D341Med (cell line): ENCODE data around the gene KLF15.

Experiments
- DNase-seq: peaks from one replicate; pipeline ENCODE4 v3.0.0; 2012; ENCODE audit warnings: low spot score

Gene KLF15

DNA sequence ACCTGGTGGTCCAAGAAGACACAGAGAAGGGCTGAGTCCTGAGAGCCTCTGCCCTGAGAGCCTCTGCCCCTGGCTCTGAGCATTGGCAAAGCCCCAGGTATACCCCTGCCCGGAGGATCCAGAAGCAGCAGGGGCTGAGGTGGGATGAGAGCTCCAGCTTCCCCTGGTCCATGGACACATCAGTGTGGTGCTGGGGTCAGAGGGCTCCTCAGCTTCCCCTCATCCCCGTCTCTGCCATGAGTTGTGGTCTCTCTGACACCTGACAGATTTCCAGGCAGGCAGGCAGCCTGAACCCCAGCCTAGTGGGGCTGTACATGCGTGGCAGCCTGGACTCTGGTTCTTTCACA lies 3.5 kb upstream of the KLF15 start:
- DNase-seq, result no peak

DNA sequence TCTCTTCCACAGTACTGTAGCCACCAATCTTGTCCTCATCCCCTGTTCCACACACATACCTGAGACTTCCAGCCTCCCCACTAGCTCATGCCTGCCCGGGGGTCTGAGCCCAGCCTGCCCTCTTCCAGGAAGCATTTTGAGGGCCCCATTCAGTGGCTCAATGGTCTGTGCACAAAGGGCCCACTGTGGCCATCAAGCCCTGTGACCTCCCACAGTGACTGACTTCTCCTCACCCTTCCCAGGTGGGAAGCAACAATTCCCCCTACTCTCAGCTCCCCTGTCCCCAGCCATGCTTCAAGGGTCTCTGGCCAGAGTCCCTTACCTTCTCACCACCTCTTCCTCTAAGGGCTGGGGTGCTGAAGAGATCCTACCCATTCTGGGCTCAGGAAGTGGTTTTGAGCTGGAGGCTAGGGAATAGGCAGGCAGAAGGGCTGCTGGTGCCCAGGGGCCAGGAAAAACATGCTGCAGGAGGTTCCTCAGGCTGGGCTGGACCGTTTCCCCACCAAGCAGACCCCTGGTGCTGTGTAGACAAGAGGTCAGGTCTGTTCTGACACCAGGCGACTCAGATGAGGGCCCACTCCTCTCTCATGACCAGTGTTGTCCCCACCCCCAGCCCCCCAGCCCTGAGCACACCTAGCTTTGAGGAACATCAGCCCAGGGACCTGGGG lies 3.0 kb upstream of the KLF15 start:
- no peak for DNase-seq

DNA sequence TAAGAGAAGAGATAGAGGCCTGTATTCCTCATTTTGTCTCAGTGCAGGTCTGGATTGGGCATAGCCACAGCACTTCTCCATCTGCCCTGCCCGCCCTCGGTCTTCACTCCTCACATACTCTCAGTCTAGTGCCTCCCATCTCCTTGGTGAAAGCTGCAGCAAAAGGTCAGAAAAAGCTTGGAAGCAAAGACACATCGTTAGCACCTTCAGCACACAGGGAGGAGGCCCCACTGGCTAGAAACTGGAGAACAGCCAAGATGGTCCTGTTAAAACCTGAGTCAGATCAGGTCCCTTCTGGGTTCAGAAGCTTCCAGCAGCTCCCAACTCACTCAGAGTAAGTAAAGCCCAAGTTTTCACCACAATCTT lies 1.6 kb upstream of the KLF15 start:
- DNase-seq, result no peak

DNA sequence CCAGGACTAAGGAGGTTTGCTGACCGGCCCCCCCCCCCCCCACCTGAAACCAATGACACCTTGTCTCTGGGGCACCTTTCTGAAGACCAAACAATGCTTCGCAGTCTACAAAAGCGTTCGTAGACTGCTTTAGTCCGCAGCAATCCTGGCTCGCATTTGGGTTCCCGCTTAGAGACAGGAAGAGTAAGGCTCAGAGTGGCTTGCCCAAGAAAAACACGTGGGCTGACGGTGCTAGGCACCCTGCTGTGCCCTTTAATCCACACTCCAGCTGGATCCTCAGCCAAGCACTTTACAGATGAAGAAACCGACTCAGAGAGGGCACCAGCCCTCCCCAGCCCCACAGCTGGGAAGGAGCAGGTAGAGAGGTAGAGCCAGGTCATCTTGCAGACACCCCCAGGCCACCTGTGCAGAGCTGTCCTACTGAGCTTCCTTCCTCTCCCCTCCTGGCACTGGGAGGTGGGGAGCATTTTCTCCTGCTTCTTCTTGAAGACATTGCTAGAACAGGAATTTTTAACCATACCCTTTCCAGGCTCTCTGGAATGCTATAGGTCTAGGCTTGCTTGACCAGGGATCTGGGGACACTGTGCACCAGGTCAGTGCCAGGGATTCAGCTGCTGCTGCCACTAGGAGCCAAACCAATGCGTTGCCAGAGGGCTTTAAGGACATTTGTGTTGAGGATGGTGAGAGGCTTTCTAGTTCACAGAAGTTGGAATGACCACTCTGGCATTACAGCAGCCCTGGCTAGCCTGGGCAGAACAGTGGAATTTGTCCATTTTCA lies 1.0 kb upstream of the KLF15 start:
- no peak for DNase-seq

DNA sequence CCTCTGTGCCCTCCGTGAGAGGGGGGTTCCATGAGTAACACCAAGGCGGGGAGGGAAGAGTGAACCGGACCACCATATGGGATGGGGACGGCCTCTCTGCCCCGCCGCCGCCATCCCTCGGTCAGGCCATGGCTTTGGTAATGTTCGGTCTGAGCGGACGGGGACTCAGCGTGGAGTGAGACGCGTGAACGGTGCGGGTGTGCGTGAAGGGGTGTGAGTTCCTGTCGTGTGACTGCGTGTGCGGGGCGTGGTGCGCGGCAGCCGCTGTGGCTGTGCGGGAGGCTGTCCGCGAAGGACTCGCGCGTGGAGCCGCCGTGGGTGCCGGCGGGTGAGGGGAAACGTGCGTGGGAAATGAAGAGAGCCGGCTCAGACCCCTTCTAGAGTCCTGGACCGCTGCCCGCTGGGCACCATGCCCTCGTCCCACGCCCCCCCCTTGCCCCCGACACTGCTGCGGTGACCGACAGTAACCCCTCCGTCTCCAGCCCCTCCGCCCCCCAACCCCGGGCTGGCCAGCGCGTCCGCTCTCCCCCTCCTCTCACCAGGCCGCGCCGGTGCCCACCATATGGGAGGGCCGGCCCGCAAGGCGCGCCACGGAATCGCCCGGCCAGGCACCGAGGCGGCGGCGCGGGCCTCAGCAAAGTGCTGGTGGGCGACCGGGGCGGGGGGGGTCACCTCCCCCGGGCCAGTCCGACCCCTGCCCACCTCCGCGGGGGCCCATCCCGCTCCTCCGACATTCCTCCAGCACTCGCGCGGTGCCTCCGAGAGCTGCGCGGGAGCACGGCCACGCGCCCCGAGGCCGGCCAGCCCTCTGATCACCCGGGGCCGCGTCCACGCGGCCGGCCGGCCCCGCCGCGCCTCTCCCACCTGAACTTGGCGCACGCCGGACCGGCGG lies 589 bp downstream of the KLF15 start:
- DNase-seq, result peak; percentile 62

DNA sequence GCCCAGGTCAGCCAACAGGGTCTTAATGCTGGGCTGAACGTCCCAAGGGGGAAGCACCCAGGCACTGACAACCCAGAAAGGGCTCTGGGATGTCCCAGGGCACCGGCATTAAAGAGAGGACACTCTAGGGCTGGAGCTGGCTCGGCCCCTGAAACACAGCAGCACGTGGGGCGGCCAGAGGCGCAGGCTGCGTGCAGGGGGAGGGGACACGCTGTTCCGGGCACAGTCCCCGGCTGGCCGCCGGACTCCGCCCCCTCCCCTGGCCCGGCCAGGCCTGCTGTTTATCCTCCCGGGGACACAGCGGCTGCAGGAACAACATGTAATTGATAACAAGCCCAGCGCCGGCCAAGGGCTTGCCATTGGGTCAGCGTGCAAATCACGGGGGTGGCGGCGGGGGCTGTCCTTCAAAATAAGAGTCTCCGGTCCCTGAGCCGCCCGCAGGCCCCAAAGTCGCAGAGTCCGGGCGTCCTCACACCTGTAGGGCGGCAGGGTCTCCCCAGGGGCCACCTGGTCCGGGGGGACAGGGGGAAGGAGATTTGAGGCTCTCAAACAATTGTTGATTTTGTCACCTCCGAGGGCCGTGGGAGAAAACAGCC lies 1.3 kb downstream of the KLF15 start:
- peak; percentile 48 for DNase-seq

DNA sequence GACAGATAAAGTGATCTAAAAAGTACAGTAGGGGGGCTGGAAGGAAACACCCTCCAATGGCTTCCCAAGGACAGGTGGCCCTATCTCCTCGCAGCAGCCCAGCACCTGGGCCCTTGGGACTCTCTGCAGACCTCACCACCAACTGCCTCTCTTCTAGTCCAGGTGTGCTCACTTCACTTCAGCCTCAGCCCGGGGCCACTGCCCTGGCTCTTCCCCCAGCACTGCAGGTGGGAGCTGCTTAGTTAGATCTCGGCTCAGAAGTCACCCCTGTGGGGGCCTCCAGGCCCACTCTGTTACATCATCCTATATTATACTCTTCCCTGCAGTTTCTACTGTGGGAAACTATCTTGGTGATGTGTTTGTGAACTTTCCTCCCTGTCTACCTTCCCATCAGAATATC lies 2.0 kb downstream of the KLF15 start:
- no peak for DNase-seq

DNA sequence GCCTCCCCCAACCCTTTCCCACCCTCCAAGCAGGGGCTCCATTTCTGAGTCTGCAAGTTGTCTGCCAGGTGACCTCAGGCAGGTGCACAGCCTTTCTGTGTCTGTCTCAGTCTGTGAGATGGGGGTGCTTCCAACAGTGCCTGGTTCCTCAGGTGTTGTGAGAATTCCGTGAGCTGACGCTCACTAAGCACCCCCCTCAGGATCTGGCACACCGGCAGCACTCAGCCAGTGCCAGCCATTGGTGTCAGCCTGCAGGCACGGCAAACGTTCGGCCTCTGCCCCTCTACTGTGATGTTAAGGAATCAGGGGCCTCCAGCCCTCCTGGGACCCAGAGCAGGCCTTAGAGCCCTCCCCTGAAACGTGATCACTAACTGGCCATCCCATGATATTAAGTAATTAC lies 2.4 kb downstream of the KLF15 start:
- no peak for DNase-seq

DNA sequence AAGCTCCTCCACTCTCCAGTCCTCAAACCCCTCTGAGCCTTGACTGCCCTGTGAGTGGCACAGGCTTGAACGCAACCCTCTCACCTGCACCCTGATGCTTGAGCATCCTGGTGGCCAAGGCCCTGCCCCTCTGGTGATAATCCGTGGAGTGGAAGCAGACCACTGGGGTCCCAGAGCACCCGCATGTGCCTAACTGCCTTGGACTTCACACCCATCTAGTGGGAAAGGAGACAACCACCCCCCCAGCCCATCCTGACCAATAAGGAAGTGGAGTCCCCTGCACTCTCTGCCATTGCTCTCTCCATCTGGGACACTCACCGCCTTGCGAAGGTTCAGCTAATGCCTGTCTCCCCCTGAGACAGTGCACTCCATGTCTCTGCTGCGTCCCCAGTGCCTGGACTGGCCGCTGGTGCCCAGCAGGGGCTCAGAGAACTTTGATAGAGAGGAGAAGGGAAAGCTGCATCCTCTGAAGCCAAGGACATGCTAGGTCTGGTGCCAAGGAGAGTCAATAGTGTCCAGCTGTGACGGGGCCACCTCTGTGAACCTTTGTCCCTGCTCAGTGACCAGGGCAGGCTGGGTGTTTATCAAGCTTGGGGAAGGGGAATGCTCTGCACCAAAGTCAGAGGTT lies 3.4 kb downstream of the KLF15 start:
- DNase-seq, result no peak

DNA sequence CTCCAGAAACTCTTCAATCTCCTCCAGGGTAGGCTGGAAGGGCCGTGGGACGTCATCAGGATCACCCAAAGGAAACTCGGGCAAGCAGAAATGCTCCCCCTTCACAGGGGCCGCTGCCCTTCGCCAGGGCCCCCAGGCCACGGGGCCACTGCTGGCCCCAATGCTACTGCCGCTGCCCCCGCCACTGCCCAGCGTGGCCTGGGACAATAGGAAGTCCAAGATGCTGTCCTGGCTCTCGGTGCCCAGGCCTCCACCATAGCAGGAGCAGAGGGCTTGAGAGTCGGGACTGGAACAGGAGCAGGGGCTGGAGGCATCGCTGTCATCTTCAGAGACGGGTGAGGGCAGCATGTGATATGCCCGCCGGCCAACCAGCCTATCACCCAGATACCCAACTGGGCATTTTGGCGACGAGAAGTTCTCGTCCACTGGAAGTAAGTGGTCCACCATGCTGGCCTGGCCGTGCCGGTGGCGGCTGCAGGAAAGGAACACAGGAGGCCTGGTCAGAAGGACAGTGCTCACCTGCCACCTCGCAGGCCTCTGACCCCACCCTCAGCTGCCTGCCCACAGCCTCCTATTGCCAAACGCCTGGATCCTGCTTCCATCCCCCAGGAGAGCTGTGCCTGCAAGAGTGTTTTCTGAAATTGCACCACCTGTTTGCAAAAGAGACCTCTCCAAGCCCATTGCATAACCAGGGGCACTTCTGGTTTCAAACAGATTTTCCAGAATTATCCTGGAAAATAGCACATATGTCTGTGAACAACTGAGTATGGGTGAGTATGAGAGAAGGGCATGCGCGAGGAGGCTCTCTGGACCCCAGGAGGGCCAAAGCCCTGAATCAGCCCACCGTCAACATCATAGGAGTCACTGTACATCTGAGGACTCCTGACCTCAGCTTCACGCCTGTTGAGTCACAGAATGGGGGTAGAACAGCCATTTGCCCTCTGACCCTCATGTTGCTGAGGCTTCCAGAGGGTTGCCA lies 4.4 kb downstream of the KLF15 start:
- no peak for DNase-seq

DNA sequence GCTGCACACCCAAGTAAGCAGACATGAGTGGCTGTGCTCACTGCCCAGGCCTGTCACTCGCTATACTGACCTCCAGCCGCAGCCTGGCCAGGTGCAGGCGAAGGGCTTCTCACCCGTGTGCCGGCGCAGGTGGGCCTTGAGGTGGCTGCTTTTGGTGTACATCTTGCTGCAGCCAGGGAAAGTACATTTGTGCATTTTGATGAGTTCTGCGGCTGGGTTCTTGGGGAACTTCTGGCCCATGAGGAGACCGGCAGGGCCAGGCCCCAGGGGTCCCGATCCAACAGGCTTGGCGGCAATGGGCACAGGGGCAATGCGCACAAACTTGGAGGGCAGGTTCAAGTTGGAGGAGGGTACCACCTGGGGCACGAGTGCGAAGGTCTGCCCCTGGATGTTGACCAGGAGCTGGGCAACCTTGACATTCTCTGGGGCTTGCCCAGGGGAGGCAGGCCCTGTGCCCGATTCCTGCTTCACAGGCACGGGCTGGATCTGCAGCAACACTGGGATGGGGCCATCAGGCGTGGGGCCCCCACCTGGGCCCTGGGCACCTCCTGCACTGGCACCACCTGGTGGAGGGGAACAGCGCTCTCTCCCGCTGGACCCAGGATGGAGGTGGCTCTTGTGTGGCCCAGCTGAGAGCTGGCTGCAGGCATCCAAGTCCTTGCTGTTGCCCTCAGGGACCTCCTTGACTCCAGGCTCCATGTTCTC lies 5.3 kb downstream of the KLF15 start:
- no peak for DNase-seq

DNA sequence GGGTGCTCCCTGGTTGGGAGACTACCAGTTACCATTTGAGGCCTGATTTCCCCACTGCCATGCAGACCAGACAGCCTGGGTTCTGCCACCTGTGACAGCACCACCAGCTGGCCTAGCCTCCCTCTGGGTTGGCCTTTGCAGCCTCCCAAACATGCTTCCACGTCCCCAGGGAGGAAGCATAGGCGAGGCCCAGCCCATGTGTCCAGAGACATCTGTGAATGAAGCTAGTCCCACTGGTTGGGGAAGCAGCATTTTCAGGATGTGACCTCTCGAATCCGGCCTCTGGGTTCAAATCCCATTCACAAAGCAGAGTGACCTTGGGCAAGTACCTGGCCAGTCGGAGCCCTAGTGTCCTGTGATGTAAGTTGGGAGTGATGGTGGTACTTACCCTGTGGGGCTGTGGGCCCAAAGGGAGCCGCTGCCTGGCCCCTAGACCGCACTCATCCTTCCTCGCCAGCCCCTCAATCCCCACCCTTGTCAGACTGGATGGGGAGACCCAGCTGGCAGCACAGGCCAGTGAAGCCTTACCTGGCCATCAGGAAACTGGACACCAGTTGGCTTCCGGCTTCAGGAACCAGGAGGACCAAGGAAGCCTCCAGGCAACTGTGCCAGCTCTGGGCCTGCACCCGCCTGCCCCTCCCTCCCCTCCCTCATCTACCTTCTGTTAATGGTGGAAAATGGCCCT lies 6.0 kb downstream of the KLF15 start:
- DNase-seq, result no peak

DNA sequence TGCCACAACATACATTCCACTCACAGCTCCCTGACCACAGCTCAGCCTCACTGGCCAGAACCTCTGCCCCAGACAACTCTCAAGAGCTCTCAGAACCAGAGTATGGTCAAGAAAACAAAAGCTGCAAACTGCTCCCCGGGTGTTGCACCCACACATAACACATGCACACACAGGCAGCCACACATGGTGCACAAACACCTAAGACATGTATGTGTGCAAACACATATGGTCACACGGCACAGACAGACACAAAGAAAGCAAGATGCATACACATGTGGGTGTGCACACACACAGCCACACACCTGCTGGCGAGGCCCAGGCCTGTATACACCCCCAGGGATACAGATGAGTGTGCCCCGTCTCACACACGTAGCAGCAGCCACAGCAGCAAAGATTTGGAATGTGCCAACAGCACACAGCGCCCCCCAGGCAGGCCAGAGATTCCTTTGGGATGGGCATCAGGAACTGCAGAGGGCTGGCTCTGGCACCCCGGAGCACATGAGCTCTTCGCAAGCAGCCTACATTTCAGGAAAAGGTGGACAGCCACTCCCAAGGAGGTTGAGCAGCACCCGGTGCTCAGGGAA lies 6.6 kb downstream of the KLF15 start:
- DNase-seq, result no peak

DNA sequence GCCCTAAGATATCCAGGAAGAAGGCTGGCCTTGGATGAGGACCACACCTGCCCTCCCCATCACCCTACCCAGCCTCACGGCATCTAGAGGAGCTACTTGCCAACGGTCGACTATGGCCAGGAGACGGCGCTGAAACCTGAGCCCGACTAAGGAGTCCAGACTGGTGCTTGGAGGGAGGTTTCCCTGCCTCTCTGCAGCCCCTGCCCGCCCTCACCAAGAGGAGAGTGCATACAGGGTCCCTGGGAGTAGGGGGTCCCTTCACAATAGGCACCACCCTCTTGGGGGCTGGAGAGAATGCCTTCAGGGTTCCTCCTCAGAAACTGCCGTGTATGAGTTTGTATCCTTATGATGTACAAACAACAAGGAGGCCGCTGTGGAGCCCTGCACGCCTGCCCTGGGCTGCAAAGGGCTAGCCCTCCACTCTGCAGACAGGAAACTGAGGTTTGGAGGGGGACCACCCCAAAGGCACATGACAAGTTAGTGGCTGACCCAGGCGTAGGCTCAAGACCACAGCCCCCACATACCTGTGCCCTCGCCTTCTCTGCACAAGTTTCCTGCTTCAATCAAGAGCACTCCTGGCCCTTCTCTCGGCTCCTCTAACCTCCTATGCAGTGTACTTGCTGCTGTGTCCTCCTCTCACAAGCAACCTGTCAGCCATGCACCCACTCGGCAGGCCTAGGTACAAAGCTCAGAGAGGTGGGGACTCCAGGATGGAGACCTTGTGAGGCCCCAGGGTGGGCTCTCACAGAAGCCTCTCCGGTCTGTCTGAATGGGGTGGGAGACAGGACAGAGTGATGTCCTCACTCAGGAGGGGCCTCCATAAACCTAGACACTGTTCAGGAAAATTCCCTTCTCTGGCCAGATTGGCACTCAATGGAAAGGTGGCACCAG lies 7.4 kb downstream of the KLF15 start:
- DNase-seq, result no peak

DNA sequence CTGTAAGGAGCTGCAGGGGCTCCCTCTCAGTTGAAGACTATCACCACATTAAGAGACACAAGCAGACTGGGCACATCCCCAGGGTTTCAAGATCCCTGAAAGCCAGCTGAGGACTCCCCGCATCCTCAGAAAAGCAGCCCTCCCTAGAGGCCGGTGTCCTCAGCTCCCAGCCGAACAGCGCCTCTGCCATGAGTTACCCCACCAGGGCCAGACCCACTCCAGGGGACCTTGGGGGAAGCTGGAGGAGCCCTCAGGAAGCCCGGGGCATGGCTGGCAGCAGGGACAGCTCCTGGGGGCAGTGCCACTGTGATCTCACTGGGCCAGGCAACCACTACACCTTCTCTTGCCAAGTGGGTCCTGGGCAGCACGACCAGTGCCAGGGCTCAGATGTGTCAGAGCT lies 8.1 kb downstream of the KLF15 start:
- no peak for DNase-seq

DNA sequence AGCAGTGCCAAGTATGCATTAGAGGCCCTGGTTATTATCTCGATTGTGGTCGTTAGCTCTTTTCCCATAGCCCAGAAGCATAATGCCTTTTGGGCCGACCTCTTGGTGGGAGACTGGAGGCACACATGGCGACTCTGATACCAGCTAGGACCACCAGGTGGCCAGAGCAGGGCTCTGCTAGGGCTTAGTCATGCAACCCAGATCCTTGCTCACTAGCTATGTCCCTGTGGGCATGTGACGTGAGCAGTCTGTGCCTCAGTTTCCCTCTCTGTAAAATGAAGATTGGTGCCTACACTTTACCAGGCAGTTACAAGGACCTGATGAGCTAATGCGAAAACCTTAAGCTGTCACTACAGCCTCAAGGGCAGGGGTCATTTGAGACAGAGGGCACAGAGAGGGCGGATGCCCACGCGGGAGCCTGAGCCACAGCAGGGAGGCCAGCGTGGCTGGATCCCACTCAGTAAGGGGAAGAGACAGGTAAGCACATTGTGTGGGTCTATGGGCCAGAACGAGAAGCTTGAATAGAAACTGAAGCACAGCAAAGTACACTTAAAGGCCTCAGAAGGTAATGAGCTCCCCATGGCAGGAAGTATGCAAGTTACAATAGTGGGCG lies 8.8 kb downstream of the KLF15 start:
- no peak for DNase-seq

DNA sequence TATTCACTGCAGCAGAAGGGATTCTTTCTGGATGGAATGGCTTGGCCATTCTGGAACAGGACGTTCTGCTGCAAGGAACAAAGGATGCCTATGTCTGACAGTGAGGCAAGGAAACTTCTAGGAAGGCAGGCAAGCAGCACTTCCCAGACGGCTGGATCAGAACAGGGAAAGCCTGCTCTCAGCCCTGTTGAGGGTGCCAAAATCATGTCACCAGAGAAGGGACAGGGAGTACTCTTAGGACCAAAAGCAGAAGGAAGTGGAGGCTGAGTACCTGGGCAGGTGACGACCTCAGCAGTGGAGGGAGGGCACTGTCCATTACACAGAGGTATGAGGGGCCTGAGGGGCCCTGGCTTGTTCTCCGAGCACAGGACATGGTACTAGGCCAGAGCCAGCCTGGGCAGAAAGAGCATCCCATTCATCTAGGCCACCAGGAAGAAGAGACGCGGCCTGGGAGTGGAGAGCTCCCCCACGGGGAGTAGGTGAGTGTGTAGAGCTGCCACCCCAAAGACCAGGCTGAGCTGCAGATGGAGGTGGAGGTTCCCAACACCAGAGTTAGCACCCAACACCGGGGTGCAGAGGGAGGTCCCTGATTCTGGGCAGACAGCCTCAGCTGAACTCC lies 9.6 kb downstream of the KLF15 start:
- no peak for DNase-seq
